Activated CD4-positive, alpha-beta T cell treated with anti-CD3 and anti-CD28 coated beads, Interleukin-2, Interleukin-4, amounts not matched to agents 100 ng/mL and 50 ng/mL, durations not matched to agents 16 hours and 8 hours (primary cell): ENCODE measurements around the gene NEURL3.
"Not testable (repeated sequence)": the region's sequence is repeated elsewhere in the genome, so short reads cannot be mapped to it uniquely, and the experiment has no call there.

ENCODE experiments used
- DNase-seq: peaks from one replicate; pipeline ENCODE4 v3.0.0-alpha.2; 2020; ENCODE audit warnings: low spot score

Gene NEURL3

DNA sequence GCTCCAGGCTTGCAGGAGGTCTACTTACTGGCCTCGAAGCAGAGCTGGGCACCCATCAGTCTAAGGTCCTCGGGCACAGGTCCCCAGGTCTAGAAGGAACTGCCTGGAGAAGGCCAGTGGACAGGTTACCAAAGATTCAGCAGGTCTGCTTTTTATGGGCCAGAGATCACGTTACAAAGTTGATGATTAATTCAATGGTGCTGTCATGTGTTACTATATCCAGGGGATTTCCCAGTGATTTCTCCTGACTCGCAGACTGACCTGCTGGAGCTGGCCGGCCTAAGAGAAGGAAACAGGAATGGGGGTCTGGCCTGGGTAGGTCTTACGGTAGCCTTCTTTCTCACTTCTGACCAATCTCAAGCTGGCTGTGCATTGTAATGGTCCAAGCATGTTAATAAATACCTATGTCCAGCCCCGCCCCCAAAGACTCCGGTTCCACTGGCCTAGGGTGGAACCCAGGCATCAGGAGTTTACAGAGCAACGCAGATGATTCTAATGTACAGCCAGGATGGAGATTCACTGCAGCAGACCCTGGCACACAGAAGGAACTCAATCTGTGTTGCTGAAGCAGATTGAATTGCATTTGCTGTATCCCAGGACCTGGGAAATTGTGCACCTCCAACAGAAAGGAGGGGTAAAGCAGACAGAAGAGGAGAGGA, at the start of gene NEURL3:
Gene NEURL3, minus strand, starts transcription at position 127 of the 659 bp plus-strand sequence. Its CDS starts 71 bp downstream, at position 56.
- DNase-seq = no peak

DNA sequence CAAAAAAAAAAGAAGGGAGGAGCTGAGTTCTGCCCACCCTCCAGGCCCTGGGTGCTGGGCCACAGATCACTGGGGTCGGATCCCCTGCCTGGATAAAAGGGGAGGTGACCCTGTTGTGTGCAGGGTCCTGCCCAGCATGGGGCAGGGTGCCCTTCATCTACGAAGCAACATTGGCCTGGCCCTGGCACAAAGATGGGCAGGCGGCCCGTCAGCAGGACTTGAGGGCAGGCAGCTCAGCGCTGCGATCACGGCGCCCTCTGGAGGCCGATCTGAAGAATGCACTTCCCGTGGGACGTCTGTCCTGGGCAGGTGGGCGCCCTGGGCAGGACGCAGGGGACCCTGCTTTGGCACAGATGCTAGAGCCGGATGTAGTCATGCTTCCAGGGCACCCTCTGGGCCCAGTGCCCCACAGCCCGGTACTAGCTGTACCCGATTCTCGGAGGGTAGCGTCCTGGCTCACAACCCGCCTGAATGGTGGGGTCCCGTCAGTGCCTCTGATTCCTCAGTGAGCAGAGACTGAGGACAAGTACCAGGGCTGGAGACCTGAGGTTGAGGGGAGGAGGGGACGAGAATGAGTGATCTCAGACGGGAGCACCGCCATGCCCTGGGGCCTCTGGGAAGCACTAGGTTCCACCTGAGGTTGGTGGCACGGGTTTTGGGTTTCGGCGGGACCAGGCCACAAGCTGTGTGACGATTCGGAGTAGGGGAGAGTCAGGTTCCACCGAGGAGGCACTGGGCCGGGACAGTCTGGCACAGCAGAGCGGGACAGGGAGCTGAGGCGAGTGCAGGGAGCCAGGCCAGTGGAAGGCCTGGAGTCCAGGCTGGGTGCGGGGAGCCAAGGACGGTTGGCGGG, 49.4 kb upstream of the NEURL3 start:
- DNase-seq = peak; percentile 66

DNA sequence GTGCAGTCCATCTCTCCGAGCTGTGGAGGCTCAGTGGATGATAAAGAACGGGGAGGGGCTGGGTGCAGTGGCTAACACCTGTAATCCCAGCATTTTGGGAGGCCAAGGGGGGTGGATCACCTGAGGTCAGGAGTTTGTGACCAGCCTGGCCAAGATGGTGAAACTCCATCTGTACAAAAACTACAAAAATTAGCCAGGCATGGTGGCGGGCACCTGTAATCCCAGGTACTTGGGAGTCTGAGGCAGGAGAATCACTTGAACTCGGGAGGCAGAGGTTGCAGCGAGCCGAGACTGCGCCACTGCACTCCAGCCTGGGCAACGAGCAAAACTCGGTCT, 48.8 kb upstream of the NEURL3 start:
- DNase-seq = not testable (repeated sequence)

DNA sequence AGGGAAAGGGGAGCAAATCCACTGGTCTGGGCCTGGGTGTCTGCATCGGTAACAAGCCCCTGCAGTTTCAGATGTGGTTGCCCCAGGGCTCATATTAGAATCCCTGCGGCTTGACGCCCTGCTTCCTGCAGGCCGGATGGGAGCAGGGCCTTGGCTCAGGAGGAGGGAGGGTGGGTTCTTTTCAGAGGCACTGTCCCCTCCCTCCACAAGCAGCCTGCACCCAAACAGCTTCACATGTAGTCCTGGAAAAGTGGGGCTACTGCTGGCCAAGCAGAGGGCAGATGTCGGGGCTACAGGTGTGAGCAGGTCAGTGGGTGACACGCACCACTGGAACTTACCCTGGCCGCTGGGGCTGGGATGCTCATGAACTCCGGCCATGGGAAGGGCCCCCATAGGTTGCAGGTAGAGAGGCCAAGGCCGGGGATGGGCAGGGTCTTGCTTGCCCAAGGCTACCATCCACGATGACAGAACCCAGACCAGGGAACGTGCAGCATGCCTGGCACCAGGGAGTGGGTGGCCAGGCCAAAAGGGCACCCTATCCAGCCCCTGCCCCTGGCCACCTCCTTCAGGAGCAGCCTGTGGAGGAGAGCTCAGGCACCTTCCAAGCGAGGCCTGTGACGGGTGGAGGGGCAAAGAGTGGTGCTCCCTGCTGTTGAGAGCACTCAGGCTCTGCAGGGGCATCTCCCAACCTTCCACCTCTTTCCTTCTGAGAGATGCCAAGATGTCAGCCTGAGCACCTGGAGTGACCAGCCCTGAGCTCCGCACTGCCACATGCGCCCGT, 48.2 kb upstream of the NEURL3 start:
- DNase-seq = no peak

- no peak for DNase-seq
These were observed 47.4 kb upstream of the NEURL3 start for GRCh38 chr2:96552315-96553175.

GRCh38 chr2:96551605-96552314, 46.6 kb upstream of the NEURL3 start:
- DNase-seq = no peak

DNA sequence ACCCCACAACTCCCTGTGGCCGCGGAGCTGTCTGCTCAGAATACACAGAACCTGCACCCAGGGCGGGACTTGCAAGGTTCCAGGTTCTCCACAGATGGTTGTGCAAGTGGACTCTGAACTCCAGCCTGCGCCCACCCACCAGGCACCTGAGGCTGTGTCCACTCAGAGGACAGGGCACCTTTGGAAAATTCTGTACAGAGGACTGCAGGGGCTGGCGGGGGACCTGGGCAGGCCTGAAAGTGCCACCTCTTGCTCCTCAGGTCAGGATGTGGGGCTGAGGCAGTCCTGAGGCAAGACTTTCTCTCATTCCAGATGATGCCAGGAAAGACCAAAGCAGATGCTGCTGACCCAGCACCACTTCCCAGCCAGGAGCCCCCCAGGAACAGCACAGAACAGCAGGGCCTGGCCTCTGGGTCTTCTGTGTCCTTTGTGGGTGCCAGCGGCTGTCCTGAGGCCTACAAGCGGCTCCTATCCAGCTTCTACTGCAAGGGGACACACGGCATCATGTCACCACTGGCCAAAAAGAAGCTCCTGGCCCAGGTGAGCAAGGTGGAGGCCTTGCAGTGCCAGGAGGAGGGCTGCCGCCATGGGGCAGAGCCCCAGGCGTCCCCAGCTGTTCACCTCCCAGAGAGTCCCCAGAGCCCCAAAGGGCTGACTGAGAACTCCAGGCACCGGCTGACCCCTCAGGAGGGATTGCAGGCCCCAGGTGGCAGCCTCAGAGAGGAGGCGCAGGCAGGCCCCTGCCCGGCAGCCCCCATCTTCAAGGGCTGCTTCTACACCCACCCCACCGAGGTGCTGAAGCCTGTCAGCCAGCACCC, 45.8 kb upstream of the NEURL3 start:
- no peak for DNase-seq

GRCh38 chr2:96549967-96550786, 45.0 kb upstream of the NEURL3 start:
- no peak for DNase-seq

DNA sequence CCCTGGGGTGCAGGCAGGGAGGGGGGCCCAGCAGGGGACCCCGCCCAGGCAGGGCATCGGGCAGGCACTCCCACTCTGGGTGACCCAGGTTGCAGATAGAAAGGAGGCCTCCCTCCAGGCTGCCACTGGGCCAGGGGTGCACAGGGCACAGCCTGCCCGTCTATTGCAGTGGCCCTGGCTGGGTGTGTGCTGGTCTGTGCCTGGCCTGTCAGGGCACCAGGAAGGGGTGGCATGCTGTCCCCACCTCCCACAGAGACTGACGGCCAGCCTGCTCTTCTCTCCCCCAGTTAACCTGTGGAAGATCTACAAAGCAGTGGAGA, 44.3 kb upstream of the NEURL3 start:
- DNase-seq = no peak

DNA sequence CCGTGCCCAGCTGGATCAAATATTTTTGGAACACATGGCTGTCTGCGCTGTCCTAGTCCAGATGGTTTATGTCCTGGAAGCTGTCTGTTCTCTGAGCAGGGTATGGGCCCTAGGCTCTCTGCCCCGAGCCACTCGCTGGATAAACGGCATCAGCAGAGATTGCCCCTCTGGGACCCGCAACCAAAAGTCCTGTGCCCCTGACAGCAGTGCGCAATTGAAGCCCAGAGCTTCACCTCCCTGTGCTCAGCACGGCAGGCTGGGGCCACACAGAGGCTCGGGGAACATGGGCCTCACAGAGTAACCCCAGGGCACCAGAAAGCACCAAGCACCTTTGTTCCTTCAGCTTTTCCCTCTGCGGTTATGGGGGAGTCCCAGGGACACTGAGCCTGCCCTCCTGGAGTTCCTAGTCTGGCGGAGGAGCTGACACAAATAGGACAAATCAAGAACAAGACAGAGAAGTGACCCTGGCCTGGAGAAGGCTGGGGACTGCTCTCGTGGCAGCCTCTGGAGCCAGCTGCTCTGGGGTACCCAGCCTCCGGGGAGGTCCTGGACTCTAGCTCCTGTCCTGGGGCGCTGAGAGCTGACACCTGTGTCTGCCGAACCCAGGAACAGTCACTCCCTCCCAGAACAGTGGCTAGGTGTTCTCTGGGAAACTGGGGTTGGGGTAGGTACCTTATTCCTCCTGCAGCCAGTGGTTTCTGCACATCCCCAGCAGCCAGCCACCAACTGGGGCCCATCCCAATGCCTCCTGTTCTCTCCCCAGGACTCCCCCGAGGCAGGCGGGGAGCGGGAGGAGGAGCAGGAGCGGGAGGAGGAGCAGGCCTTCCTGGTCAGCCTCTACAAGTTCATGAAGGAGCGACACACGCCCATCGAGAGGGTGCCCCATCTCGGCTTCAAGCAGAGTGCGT, 43.7 kb upstream of the NEURL3 start:
- DNase-seq = no peak

GRCh38 chr2:96547731-96548171, 42.6 kb upstream of the NEURL3 start:
- no peak for DNase-seq

DNA sequence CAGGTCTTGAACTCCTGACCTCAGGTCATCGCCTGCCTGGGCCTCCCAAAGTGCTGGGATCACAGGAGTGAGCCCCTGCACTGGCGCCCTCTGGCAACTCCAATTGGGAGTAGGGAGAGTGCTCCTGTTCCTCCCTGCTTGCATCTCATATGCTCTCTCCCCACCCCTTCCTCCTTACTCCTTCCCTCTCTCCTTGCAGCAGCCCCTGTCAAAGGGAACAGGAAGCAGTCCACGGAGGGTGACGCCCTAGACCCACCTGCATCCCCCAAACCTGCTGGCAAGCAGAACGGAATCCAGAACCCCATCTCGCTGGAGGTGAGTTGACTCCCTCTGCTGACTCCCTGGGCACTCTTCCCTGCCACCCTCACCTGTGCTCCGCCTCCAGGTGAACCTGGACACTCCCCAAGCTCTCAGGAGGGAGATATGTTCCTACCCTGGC, 42.1 kb upstream of the NEURL3 start:
- no peak for DNase-seq

GRCh38 chr2:96546797-96547196, 41.6 kb upstream of the NEURL3 start:
- DNase-seq = peak; percentile 63

GRCh38 chr2:96546321-96546720, 41.2 kb upstream of the NEURL3 start:
- DNase-seq = peak; percentile 70

- DNase-seq = no peak
These were observed 37.3 kb upstream of the NEURL3 start for GRCh38 chr2:96542357-96542977.

GRCh38 chr2:96541398-96542152, 36.4 kb upstream of the NEURL3 start:
- no peak for DNase-seq

DNA sequence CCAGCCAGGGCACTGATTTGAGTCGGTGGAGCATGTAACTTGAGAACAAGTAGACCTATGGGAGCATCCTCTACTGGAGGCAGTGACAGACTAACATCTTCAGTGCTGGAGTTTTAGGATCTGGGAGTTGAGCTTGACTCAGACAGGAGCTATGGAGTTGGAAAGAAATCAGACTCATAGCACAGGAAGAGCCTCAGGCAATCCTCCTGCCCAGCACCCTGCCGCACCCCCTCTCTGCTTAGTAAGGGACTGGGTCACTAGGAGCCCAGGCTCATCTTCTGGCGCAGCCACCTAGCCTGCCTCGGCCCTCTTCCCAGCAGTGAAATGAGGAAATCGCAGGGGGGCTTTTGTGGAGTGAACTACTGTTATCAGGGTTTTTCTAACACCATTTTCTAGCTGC, 35.0 kb upstream of the NEURL3 start:
- no peak for DNase-seq
